GM12878 (cell line): Measurements from ENCODE around the gene PAFAH2.

Experiments
- BCLAF1 ChIP-seq: fragments of 450-650 bp; IDR thresholded peaks from 2 replicates; pipeline ENCODE4 v1.6.1; 2017; ENCODE audit warnings: antibody characterized with exemption, mild to moderate bottlenecking, moderate library complexity
- CEBPB ChIP-seq, 2 experiments: fragments of 150-350 bp in 1 of 2; IDR thresholded peaks; 2 replicates each; pipeline ENCODE4 v1.6.1; 2012 to 2014; ENCODE audit warnings: low read depth in 2 of 2, low read length in 2 of 2, borderline replicate concordance in 1 of 2, inconsistent platforms in 1 of 2
- CHD1 ChIP-seq: IDR thresholded peaks from 2 replicates; pipeline ENCODE4 v1.6.1; 2012; ENCODE audit warnings: low read depth, low read length, improper control_type of control experiment
- CTCF ChIP-seq, 3 experiments: IDR thresholded peaks in 2 of 3; conservative IDR thresholded peaks in 1 of 3; 2 replicates each; pipeline ENCODE4 v1.5.1; 2011; ENCODE audit warnings: low read depth in 3 of 3, low read length in 3 of 3, mild to moderate bottlenecking in 3 of 3, control low read depth in 2 of 3, moderate library complexity in 2 of 3, inconsistent platforms in 1 of 3, mixed read lengths in 1 of 3; ENCODE audit not compliant: control insufficient read depth in 2 of 3, insufficient read depth in 1 of 3; ENCODE audit errors: extremely low read depth in 1 of 3
- EP300 ChIP-seq, 2 experiments: fragments of 150-350 bp in 1 of 2; IDR thresholded peaks; 2 replicates each; pipeline ENCODE4 v1.6.1; 2011 to 2012; ENCODE audit warnings: low read depth in 2 of 2, low read length in 2 of 2, borderline replicate concordance in 1 of 2, improper control_type of control experiment in 1 of 2, inconsistent platforms in 1 of 2; ENCODE audit not compliant: control insufficient read depth in 1 of 2
- EZH2 ChIP-seq: IDR thresholded peaks from 2 replicates; pipeline ENCODE4 v1.6.1; 2012; ENCODE audit warnings: low read depth, mild to moderate bottlenecking, control low read depth, inconsistent platforms, low read length, borderline replicate concordance; ENCODE audit not compliant: control insufficient read depth
- HDAC2 ChIP-seq: fragments of 200-600 bp; sonication (generic); IDR thresholded peaks from 2 replicates; pipeline ENCODE4 v1.6.1; 2017
- RAD21 ChIP-seq: IDR thresholded peaks from 2 replicates; pipeline ENCODE4 v1.6.1; 2011; ENCODE audit warnings: mild to moderate bottlenecking, low read depth, low read length, moderate library complexity; ENCODE audit not compliant: insufficient read depth
- SUPT20H ChIP-seq: IDR thresholded peaks from 2 replicates; pipeline ENCODE4 v1.6.1; 2011; ENCODE audit warnings: low read depth, mild to moderate bottlenecking, low read length, moderate library complexity, borderline replicate concordance; ENCODE audit not compliant: control insufficient read depth
- TCF12 ChIP-seq: IDR thresholded peaks from 2 replicates; pipeline ENCODE4 v1.6.1; 2011; ENCODE audit warnings: low read depth, mild to moderate bottlenecking, low read length
- USF2 ChIP-seq: IDR thresholded peaks from 2 replicates; pipeline ENCODE4 v1.6.1; 2011; ENCODE audit warnings: low read depth, low read length, improper control_type of control experiment, borderline replicate concordance

- TF ChIP-seq EP300 (IDR thresholded peaks at IDR 0.05; ENCODE audit: borderline replicate concordance in 1 of 2, control insufficient read depth in 1 of 2, low read depth in 2 of 2, low read length in 2 of 2) (no peak), TCF12 (no peak), EZH2 (no peak), RAD21 (no peak), SUPT20H (no peak), CTCF (IDR thresholded peaks at IDR 0.05 in 2 of 3, conservative IDR thresholded peaks at IDR 0.05 in 1 of 3; ENCODE audit: control insufficient read depth in 2 of 3, extremely low read depth in 1 of 3, insufficient read depth in 1 of 3, low read depth in 3 of 3, low read length in 3 of 3) (no peak), USF2 (no peak), CHD1 (no peak), BCLAF1 (no peak), CEBPB (IDR thresholded peaks at IDR 0.05; ENCODE audit: borderline replicate concordance in 1 of 2, low read depth in 2 of 2, low read length in 2 of 2) (no peak), HDAC2 (no peak)
Observed at GRCh38 chr1:26036756-26037281, 39.0 kb upstream of the PAFAH2 start.
